Stimulated activated CD4-positive, alpha-beta T cell treated with anti-CD3 and anti-CD28 coated beads, Interleukin-15, amount 100 ng/mL, for 1 hour (primary cell): Measurements from ENCODE around the gene TMEM11.

Experiments
- DNase-seq, 2 donors: peaks; one replicate each; pipeline ENCODE4 v3.0.0-alpha.2; 2020; ENCODE audit warnings: low read depth in 1 of 2, low spot score in 1 of 2

The TMEM11 gene

DNA sequence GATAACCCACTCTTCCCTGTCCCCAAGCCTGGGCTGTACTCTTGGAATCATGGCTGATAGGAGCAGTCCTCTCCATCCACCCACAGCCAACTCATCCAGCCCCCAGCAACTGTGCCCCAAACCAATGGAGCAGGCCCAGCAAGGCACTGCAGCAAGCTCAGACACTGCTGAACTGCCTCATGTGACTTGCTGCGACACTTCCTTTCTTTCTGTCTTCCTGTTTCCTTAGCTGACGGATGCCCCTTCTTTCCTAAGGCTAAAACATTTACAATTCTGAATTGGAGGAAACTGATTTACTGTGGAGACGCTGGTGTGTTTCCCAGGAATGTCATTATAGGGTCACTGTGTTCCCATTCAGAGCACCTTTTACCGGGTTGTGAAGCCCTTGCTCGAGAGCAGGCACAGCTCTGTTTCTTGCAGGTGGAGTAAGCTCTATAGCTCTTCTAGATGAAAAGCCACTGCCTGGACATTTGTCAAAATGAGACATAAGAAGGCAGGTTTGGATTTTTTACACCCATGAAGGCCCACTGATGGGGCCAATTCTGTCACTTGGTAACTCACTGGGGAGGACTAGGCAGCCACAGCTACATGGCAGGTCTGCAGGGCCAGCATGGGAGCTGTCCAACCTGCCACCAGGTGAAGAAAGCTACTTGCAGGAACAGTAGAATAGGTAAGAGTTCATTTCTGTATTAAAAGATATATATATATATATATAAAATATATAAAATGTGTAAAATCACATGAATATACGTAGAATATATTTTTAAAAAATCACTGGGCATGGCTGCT, 27.4 kb downstream of the TMEM11 start:
- no peak for DNase-seq

DNA sequence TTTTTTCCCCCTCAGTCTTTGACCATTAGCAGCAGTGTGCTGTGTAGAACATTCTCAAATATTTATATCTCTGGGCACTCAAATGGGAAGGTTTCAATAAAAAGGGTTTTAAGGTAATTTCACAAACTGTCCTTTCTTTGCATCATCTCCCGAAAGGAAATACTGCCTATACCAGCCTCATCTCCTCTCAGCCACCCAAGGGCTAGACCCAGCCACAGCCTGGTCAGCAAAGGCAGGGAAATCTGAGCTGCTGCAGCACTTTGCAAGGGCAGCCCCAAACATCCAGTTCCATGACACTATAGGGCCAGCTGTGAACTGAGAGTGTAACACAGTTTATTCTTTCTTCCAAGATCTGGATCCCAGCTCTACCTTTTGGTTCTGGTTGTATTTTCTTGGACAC, 28.9 kb downstream of the TMEM11 start:
- DNase-seq, result no peak

- DNase-seq, result no peak
Measured at GRCh38 chr17:21184570-21184969, 29.4 kb downstream of the TMEM11 start.

- DNase-seq, result no peak
Measured at GRCh38 chr17:21183468-21183867, 30.5 kb downstream of the TMEM11 start.

DNA sequence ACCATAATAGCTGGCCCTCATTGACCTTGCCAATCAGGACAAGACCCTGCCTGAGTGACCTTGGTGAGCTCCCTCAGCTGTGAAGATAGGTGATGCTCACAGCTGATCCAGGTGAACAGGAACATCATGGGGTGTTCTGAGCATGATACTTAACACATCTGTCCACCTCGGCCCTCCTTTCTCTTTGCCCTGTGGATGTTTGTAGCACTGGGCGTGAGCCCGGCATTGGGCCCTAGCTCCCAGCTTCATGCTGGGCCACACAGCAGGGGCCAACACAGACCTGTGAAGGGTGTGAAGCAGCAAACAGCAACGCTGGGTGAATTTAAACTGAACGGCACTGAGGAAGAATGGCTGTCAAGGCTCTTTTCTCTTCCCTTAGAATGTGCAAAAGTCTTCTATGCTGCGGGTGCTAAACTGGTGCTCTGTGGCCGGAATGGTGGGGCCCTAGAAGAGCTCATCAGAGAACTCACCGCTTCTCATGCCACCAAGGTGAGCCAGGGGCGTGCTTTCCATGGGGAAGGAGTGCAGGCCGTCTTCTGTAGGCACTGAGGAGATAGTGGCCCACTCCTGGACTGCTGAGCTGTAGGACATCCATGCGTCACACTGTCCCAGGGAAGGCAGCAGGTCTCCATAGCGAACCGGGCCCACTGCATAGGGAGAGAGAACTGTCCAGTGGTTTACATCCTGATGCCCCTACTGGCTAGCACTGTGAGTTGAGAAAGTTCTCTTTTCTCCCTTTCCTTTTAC, 35.9 kb downstream of the TMEM11 start:
- DNase-seq, result no peak

- DNase-seq, result no peak
Measured at GRCh38 chr17:21177401-21177800, 36.6 kb downstream of the TMEM11 start.

GRCh38 chr17:21176773-21177395, 37.1 kb downstream of the TMEM11 start:
- no peak for DNase-seq

DNA sequence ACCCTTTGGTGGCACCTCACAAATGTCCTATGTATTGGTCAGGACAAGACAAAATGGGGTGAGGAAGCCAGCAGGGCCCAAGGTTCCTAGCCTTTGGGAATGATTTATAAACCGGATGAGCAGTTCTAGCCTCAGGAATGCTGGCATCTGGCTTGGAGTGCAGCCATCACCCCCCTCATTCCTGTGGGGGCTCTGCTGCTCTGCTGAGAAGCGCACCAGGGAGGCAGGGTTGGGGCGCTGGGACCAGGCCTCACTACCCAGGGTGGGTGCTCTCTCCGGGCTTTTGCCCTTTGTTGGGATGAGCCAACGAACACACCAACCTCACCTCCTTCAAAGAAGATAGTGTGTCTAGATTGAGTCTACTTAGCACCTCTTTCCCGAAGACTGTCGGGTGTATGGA, 39.2 kb downstream of the TMEM11 start:
- no peak for DNase-seq

- DNase-seq, result no peak
Measured at GRCh38 chr17:21174186-21174585, 39.8 kb downstream of the TMEM11 start.

DNA sequence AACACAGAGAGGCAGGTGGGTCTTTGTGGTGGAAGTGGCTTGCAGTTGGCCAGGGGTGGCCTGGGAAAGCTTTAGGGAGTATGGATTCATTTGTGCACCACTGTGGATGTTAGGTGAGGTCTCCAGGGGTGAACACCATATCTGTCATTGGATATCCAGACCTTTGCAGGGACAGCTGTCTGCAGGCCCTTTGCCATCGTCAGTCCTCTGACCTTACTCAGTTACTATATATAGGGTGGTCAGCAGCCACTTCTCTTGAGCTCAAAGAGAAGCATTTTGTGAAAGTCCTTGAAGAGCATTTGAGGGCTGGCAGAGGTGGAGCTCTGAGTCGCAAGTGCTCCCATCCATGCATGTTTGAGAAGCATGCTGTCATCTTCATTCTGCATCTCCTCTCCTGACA, 40.4 kb downstream of the TMEM11 start:
- no peak for DNase-seq

DNA sequence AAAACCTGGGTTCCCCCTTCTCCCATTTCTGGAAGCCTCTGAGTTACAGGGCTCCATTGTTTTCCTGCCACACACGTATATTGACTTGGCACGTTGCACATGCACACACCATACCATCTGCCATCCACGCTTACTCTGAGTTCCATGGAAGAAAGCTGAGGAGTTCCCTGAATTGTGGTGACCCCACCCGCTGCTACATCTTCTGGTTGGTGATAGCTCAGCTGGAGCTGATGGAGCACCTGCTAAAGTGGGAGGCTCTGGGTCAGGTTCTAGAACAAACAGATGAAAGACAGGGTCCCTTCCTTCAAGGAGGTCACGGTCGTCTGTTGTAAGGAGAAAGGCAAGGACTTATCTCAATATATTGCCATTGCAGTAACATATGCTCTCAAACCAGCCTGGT, 41.1 kb downstream of the TMEM11 start:
- no peak for DNase-seq

- DNase-seq, result no peak
Measured at GRCh38 chr17:21171970-21172510, 41.9 kb downstream of the TMEM11 start.

DNA sequence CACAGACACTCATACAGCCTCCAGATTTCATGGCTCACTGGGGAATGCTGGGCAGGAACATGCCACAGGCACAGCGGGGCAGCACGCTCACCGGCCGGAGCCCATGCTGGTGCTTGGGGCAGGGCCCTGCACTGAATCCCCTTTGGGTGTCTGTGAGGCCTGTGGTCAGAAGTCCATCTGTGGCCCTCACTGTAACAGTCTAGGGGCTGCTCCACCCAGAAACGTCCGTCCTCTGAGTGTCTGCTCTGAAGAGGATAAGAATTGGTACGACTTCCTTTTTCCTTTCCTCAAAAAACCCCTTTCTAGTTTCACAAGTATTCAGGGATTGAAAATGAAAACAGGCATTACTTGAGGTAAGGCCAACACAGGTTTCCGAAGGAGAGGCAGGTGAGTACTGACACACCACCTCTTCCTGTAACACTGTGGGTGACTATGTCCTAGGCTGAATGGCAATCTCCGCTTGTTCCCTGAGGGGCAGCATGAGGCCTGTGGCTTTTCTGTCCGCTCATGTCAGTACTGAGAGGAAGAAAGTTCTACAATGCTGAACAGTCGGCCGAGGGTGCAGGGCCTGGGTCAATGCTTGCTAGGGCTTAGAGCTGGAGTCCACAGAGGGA, 42.5 kb downstream of the TMEM11 start:
- no peak for DNase-seq

DNA sequence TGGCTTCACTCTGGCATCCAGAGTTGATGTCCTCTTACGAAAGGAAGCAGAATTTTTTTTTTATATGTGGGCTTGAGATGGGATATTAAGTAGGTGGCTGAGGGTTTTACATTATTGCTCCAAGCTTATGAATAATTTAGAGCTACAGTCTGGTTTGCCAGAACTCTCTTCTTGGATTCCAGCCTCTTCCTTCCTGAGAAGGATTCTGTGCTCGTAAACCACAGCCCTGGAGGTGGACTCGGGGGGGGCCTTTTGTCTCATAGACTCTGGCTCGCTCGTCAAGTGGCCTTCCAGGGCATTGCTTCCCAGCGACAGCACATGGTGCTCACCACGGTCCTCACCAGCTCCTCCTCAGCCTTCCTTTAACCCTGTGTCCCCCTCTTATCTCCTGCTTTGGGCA, 43.2 kb downstream of the TMEM11 start:
- no peak for DNase-seq

- DNase-seq, result no peak
Measured at GRCh38 chr17:21169496-21169895, 44.5 kb downstream of the TMEM11 start.

GRCh38 chr17:21168555-21168865, 45.5 kb downstream of the TMEM11 start:
- no peak for DNase-seq

DNA sequence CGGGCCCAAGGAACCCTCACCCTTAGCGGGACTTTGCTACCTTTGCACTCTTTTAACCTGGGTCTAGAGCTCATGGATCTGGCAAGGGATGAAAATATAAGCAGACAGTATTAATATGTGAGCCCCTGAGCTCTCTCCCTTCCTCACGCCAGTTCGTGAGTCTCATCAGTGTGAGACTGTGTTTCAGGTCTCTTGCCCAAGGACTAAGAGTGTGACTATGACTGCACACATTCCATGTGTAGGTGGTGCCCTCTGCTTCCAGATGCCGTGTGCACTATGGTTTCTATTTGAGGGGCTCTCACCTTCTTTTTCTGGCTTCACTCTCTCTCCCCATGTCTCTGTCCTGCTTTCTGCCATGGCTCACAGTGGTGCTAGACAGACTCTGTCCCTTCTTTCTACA, 46.7 kb downstream of the TMEM11 start:
- no peak for DNase-seq

DNA sequence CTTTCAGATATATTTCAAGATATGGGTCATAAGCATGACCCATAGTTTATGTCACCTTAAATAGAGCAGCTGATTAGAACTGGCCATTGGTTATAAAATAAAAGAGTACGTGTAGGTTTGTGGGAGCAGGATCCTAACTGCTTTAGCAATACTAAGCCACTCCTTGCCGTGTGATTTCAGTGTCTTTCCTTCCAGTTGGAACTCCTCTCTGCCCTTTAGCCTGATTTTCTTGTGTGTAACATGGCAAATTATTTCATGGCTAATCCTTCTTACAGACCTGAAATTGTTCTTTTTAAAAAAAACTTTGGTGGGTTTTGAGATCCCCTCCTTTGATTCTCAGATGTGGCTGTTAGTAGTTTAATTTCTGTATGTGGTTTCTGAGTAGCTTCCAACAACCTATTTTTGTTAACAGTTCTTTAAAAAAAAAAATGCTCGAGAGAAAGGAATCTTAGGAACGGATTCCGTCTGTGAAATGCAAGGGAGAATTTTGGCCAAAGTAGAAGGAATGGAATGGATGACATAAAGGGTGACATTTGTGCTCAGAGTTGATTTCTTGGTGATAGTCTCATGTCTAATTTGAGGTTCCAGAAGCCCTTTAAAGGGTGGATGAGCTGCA, 47.3 kb downstream of the TMEM11 start:
- DNase-seq, result no peak

- no peak for DNase-seq
Measured at GRCh38 chr17:21165922-21166594, 47.9 kb downstream of the TMEM11 start.

DNA sequence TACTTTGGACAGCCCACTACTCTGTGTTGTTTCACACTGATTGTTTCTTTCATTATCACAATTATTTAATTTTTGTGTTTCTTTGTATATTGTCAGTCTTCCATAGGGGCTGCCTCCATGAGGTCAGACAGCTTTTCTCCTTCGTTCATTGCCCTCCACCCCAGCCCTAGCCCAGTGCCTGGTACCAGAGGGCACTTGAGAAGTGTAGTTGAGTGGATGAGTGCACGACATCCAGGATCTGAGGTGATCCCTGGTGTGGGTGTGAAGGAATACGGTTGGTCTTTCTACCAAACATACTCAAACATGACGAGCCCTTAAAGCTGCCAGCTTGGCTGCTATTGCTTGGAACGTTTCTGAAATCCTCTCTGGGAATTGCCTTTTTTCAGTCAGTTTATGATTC, 49.3 kb downstream of the TMEM11 start:
- DNase-seq, result no peak

DNA sequence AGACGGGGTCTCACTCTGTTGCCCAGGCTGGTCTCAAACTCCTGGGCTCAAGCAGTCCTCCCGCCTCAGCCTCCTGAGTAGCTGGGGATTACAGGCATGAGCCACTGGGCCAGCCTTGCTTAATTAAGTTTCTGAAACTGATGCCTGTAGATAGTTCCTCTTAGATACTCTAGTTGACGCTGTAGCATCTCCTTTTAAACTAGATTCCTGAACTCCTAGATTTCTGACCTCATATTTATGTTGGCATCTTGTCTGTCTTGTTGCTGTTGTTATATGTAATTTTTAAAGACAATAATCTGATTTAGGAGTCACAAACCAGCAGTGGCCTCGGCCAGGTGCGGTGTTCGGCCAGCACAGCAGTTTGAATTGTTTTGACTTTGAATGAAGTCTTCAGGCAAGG, 49.7 kb downstream of the TMEM11 start:
- no peak for DNase-seq
